Body of pancreas (tissue), 4 donors: ENCODE data around the gene RASA3.

Experiments used
- CTCF ChIP-seq, 7 experiments: fragments of 450-650 bp in 4 of 7; fragments of 200-600 bp in 3 of 7; sonication (generic) in 3 of 7; IDR thresholded peaks; one replicate each; pipeline ENCODE4 v1.5.1; 2016 to 2019; ENCODE audit warnings: antibody characterized with exemption in 7 of 7
- POLR2A ChIP-seq, 3 donors: fragments of 450-650 bp; IDR thresholded peaks; one replicate each; pipeline ENCODE4 v1.6.1; 2016; ENCODE audit warnings: antibody characterized with exemption in 3 of 3, mild to moderate bottlenecking in 2 of 3

DNA sequence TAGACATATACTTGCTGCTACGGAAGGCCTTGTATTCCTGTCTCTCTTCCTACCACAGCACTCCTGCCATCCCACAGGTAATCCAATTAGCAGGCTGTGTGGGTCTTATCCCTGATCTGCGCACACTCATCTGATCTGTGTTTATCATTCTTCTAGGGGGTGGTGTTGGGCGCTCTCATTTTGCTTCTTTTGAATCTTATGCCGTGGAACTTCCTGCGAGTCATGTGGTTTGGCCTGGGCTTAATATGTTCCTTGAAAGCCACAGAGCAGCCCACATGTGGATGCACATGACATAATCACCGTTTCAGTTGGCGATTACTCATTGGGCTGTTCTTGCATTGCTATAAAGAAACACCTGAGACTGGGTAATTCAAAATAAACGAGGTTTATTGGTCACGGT lies 7.5 kb downstream of the RASA3 start:
- no peak for TF ChIP-seq CTCF (IDR thresholded peaks at IDR 0.05)
- TF ChIP-seq POLR2A (IDR thresholded peaks at IDR 0.05), result no peak
